HG02852 (cell line): ENCODE measurements around the gene CHID1.

Source experiments
- ATAC-seq: cut with Tn5 transposase; IDR thresholded peaks from one replicate; pipeline ENCODE4 v1.9.1; 2021; ENCODE audit warnings: mild to moderate bottlenecking, moderate library complexity; ENCODE audit not compliant: unreplicated experiment

Gene CHID1

DNA sequence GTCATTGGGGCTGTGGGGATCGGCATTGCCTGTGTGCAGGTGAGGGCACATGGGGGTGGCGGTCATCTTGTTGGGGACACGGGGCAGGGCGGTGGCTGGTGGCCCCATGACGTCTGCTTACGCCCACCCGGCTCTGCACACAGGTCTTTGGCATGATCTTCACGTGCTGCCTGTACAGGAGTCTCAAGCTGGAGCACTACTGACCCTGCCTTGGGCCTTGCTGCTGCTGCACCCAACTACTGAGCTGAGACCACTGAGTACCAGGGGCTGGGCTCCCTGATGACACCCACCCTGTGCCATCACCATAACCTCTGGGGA lies 72.7 kb downstream of the CHID1 start:
- ATAC-seq: no peak

DNA sequence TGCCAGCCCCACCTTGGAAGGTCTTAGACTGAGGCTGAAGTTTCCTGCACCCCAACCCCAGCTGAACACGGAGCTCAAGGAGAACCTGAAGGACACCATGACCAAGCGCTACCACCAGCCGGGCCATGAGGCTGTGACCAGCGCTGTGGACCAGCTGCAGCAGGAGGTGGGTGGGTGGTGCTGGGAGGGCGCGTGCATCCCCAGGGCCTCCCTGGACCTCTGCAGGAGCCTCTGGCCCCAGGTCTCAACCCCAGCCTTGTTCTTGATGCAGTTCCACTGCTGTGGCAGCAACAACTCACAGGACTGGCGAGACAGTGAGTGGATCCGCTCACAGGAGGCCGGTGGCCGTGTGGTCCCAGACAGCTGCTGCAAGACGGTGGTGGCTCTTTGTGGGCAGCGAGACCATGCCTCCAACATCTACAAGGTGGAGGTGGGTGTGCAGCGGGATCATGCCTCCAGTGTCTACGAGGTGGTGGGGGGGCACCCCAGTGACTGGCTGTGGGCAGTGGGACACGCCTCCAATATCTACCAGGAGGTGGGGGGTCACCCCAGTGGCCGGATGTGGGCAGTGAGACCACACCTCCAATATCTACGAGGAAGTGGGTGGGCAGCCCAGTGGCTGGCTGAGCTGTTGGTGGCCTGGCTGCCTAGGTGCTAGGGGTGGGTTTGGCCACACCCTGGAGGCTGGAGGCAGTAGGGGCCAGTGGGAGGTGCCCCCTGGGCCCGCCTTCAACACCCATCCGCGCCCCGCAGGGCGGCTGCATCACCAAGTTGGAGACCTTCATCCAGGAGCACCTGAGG lies 73.2 kb downstream of the CHID1 start:
- no peak for ATAC-seq

DNA sequence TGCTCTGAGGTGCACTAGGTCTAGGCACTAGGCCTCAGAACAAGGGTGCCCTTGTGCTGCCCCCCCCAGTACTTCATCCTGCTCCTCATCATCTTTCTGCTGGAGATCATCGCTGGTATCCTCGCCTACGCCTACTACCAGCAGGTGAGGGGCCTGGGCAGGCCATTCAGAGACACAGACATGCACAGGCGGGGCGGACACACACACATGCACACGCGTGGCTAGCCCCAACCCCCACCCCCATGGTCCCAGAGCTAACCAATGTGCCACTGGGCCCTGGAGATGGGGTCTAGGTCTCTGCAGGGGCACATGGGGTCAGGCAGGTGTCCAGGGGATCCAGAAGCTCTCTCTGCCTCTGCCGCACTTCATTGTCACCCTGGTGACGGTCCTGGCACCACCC lies 73.9 kb downstream of the CHID1 start:
- no peak for ATAC-seq

DNA sequence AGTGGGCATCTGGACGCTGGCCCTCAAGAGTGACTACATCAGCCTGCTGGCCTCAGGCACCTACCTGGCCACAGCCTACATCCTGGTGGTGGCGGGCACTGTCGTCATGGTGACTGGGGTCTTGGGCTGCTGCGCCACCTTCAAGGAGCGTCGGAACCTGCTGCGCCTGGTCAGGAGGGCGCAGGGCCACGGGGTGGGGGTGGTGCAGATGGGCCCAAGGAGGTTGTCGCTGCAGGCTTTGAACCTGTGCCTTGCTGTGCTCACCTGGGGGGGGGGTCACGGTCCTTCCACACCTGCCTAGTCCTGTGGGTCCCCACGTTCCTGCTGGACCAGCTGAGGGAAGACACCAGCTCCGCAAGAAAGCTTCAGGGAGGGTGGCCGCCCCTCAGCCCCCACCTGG lies 74.3 kb downstream of the CHID1 start:
- ATAC-seq: no peak

DNA sequence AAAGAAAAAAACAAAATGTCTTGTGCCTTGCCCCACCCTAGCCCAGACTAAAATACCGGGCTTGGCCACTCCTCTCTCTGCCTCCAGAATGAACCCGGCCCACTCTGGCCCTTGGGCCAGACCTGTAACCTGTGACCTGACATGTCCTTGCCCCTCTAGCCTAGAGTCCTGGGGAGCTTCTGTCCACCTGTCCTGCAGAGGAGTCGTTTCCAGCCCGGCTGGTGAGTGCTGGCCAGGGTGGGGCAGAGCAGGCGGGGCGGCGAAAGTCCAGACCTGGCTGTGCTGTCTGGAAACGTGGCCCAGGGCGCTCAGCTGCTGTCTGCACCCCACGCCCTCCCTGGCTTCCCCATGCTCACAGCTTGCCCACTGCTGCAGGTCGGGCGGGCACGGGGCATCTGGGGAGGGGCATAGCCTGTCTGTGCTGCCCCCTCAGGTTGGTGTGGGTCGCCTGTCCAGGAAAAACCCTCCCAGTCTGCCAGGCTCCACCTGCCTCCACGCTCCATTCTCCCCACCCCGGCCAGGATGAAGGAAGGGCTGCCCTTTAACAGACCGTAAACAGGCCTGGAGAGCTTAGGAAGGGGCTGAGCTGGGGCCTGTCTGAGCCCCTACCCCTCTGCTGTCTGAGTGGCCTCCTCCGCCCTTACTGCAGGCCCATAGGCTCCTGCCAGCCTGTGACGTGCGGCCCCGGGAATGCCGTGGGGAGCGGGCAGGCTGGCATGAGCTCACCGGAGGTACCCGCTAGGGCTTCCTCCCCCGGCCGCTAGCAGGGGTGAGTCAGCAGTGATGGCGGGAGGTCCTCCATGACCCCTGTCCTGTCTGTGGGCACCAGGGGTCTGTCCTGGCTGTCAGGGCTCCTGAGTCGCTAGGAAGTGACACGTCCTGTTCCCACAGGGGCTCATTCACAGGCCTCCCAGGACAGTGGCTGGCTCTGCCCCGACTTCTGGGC lies 76.0 kb downstream of the CHID1 start:
- ATAC-seq: no peak

DNA sequence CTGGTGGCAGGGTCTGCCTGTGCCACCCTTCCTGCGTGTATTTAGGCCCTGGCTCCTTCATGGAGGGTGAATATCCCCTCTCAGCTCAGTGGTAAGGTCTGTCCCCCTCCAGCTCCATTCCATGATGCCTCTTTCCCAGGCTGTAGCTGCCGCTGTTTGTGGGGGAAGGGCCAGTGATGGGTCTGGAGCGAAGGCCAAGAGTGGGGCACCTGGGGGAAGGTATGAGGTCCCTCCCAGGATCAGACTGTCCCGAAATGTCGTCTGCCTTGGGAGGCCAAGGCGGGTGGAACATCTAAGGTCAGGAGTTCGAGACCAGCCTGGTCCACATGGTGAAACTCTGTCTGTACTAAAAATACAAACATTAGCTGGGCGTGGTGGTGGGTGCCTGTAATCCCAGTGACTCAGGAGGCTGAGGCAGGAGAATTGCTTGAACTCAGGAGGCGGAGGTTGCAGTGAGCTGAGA lies 76.7 kb downstream of the CHID1 start:
- no peak for ATAC-seq

DNA sequence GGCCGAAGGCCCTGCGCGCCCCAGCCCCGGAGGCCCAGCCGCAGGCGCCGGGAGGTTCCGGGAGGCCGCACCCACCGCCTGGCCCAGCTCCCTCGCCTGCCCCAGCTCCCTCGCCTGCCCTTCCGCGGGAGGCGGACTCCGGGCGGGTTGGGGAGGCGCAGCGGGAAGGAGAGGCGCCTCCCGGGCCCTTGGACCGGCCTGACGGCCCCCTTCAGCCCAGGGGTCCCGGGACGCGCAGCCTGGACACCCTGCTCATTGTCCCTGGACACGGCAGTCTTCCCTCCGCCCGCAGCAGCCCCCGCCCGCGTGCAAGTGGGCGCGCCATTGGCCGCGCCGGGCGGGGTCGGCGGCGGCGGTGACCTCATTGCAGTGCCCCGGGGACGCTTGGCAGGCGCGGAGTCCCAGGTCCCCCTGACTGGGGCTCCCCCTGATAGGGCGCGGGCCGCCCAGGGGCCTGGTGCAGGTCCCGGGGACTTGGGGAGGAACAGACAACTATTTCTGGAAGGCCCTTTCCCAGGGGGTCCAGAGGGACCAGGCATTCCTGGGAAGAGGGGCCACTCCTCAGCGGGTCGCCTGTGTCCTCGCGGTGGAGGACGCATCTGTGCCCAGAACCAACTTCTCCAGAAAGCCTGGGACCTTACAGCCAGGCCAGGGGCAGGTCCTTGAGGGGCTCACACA lies 77.4 kb downstream of the CHID1 start:
- ATAC-seq: no peak

DNA sequence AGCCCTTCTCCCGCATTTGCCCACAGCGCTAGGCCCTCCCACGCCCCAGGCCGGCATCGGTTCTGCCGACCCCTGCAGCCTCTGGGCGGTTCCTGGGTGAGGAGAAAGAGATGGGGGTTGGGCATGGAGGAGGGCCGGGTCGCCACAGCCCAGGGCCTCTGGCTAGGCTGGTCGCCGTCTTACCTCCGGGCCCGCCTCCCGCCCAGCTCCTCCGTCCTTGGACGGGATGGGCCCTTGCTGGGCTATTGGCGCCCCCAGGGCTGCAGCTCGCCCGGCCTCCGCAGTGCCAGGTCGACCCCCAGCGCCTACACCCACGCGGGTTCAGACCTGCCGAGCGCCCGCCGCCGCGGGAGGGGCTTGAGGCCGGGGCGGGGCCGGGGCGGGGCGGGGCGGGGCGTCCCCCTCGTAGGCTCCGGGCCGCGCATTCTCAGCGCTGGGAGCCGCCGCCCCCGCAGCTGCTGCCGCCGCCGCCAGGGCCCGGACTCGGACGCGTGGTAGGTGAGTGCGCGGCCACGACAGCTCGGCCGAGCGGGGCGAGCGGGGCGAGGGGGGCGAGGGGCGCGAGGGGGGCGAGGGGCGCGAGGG lies 78.0 kb downstream of the CHID1 start, which contains the start of gene CD151:
Gene CD151 (plus strand): TSS at position 424 of the 585 bp plus-strand sequence. CDS start 3,118 bp downstream, outside the sequence.
- no peak for ATAC-seq

DNA sequence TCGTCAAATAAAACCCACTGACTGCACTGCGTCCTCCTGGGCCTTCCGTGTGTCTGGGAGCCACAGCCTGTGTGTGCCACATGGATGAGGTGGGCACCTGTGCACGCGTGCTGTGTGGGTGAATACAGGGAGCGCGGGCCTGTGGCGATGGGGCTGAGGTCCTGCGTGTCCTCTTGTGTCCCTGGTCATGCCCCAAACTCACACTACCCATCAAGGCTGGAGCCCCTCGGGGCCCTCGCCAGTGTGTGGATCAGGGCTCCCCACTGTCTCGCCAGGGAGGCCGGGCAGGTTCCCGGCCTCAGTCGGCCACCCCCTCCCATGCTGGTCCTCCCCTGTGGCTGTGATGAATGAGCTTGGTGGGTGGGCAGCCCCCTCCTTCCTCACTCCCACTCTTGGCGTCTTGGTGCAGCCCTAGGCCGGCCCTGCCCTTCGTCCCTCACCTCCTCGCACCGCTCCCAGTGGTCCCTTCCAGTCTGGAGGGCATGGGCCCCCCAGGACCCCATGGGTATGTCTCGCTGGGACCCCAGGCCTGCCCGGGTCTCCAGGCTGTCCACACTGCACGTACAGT lies 78.6 kb downstream of the CHID1 start:
- no peak for ATAC-seq

DNA sequence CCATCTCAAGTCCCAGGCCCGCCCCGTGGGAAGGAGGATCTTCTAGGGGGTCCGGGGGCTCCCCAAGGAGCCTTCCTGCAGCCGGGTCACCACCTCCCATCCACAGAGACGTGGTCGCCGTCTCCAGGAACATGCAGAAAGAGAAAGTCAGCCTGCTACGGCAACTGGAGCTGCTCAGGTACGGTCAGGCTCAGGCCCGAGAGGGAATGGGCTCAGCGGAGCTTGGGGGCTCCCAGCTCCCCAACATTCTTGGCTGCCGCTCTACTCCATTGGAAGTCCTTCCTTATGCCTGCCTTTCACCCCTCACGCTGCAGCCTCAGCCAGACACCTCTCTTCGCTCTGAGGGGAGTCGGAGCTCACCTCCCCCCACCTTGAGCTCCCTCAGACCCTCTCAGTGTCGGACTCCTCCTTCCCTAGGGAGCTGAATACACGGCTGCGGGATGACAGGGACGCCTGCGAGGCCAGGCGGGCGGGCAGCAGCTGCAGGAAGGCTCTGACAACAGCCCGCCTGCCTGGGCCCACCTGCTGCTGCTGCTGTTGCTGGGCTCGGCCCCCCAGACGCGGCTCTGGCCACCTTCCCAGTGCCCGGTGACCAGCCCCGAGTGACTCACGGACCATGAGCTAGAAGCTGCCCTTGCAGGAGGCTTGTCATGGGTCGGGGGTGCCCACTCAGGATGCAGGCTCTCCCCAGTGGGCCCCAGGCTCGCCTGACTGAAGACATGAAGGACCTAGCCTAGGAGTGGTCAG lies 79.3 kb downstream of the CHID1 start:
- ATAC-seq: no peak

DNA sequence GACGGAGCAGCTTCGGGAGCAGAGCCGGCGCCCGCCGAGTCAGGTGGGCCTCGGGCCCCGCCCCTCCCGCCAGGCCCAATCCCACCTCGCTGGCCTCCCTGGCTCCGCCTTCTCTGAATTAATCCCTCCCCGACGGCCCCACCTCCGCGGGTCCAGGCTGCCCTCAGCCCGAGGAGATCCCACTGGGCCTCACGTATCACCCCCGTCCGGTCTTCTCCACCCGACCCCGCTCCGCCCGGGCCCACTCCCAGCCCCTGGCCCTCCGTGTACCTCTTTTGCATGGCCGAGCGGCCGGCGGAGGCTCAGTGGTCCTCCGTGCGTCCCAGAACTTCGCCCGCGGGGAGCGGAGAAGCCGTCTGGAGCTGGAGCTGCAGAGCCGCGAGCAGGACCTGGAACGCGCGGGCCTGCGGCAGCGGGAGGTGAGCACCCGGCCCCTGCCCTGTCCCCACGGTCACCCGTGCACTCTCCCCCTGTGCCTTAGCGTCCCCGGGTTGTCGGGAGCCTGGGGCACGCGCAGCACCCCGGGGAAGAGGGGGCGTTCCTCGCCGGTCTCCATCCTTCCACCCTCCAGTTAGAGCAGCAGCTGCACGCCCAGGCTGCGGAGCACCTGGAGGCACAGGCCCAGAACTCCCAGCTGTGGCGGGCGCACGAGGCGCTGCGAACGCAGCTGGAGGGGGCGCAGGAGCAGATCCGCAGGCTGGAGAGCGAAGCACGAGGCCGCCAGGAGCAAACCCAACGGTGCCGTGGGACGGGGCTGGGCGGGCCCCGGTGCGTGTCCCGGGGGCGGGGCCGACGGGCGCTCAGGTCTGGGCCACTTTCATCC lies 80.1 kb downstream of the CHID1 start:
- ATAC-seq: no peak

DNA sequence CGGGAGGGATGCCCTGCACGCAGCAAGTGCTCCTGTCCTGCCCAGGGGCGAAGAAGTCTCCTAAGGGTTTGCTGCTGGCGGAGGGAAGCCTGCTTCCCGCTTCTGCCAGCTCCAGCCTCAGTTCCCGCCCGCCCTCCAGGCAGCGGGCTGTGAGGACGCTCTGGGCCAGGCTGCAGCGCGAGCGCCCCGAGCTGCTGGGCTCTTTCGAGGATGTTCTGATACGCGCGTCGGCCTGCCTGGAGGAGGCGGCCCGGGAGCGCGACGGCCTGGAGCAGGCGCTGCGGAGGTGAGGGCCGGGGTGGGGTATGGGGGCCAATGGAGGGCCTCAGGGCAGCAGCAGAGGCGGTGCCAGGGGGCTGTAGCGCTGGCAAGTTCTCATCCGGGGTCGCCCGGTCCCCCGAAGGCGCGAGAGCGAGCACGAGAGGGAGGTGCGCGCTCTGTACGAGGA lies 80.7 kb downstream of the CHID1 start:
- no peak for ATAC-seq

DNA sequence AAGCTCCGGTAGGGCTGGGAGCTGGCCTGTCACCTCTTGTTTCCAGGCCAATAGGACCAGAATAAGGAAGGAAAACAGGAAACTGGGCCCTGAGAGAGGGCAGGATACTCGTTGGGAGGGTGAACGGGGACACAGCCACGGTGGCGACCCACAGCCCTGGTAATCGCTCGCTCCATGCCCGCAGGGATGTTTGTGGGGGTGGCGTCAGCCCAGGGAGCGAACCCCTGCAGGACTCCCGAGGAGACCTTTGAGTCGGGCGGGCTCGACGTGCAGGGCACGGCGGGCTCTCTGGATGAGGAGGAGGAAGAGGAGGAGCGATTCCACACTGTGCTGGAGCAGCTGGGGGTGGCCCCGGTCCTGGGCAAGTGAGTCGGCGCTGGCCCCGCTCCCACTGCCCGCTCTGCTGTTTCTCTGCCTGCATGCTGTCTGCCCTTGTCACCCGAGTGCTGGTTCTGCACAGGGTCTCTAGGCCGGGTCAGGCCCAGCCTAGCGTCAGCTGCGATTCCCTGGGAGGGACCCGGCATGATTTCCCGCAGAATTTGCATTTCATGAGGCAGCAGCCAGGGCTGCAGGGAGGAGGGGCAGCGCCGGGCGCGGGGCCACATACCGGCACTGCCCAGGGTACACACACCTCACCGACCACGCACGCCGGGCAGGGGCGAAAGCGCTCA lies 81.3 kb downstream of the CHID1 start:
- no peak for ATAC-seq

DNA sequence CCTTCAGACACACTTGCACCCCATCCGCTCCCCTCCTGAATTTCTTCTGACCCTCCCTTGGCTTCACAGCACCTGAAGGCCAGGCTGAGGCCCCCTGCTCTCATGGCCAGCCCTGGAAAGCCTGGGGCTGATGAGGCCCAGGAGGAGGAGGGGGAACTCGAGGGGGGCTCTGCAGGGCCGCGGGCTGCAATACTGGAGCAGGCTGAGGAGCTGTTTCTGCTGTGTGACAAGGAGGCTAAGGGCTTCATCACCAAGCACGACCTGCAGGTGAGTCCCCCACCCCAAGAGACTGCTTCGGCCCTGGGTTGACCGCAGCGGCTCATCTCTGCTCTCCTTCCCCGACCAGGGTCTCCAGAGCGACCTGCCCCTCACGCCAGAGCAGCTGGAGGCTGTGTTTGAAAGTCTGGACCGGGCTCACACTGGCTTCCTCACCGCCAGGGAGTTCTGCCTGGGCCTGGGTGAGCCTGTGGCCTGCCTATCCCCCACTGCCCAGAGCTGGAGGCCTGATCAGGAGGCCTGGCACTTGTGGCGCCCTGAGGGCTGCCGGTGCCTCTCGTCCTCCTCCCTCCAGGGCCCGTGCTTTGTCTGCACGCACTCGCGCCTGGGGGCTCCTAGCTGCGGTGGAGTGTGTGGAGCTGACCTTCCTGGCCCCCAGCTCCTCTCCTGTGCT lies 82.0 kb downstream of the CHID1 start:
- no peak for ATAC-seq

DNA sequence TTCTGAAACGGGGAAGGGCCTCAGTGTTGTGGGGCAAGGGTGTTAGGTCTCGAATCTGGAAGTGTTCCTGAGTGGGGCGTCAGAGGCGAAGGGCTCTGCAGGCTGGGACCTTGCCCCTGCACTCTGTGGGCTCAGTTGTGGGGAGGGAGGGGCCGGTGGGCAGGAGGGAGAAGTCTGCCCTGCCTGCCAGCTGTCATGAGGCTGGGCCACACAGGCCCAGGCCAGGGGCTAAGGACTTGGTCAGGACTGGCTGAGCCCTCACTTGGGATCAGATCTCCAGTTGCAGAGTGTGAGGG lies 82.8 kb downstream of the CHID1 start, which contains the start of gene CRACR2B:
Gene CRACR2B (plus strand): TSS at position 23 of the 296 bp plus-strand sequence. CDS start 689 bp downstream, outside the sequence.
- ATAC-seq: no peak

DNA sequence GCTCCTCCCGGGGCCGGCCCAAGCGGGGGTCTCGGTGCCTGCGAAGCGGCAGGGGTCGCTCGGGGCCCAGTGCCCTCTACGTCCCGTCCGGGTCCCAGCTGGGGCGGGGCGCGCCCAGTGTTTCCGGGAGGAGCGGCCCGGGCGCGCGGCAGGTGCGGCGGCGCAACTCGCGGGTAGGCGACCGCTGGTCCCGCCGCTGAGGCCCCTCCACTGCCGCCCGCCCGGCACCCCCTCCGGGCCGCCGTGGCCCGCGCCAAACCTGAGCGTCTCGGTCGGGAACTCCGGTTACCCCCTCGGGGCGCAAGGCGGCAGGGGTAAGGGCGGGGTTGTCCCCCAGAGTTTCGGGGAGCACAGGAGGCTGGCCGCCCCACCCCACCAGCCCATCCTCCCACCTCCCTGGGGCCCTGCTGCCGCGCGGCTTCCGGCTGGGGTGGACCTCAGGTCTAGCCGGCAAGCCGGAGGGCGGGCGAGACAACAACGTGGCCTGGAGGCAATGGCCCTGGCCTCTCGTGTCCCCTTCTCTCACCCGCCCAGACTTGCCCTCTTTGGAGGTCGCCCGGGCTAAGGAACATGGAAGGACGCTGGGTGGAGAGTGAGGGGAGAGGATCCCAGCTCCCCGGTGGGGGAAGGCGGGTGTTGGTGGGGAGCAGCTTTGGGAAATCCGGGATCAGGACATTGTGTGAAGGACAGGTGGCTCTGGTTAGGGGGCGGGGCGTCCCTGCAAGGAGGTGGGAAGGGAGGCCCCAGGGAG lies 83.3 kb downstream of the CHID1 start:
- ATAC-seq: no peak

DNA sequence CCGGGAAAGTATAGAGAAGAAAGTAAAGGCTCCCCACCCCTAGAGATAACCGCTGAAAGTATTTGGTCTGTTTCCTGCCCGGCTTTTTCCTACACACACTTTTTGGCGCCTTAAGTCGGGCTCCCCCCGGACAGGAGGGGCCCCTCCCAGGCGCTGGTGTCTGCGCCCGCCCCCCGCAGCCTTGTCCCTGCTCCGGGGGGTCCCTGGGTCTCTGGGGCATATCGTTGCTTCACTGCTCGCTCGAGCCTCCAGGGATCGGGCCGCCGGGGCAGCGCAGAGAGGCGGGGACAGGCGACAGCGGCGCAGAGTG lies 83.8 kb downstream of the CHID1 start:
- ATAC-seq: no peak
